HG03520 (cell line): ENCODE measurements around the gene ADGRL2.

ENCODE experiments used
- ATAC-seq: cut with Tn5 transposase; IDR thresholded peaks from one replicate; pipeline ENCODE4 v1.9.1; 2021; ENCODE audit warnings: mild to moderate bottlenecking, moderate library complexity; ENCODE audit not compliant: unreplicated experiment

Gene ADGRL2

GRCh38 chr1:81805537-81806431 is 5.0 kb downstream of the ADGRL2 start:
- no peak for ATAC-seq

GRCh38 chr1:81806432-81806770 is 5.7 kb downstream of the ADGRL2 start:
- no peak for ATAC-seq

DNA sequence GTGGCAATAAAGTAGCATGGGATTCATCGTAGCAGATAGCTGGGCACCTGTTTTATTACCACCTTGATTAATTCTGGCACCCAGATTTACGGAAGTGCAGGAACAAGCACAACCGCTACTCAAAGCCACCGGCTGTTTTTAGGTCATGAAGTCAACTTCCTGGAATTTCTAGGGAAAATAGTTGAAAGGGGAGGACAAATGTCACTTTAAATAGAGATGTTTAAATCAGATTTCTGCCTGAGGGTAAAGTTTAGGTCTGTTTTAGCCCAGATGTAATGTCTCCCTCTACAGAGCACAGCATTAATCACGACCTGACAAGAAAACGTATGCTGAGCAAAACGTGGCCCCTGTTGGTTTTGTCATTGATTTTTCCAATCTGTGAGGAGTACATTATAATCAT is 8.0 kb downstream of the ADGRL2 start:
- ATAC-seq: no peak

- ATAC-seq: no peak
Observed at GRCh38 chr1:81809808-81810207, 9.1 kb downstream of the ADGRL2 start.

GRCh38 chr1:81811757-81812371 is 11.1 kb downstream of the ADGRL2 start:
- ATAC-seq: no peak

DNA sequence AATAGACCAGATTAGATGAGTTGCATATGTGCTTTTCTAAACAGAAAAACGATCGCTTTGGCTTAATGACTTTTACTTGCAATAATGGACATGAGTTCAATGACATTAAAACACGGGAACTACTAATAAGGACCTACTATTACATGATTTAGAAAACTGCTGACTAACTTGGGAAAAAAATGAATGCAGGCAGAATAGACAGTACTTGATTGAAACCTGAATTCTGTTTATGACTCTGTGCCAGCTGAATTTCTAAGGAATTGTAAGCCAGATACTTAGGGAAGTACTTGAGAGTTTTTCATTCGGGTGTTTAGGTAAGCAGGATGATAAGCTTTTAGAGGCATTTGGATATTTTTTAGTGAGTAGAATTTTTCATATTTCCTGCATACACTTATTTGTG is 12.0 kb downstream of the ADGRL2 start:
- ATAC-seq: no peak

DNA sequence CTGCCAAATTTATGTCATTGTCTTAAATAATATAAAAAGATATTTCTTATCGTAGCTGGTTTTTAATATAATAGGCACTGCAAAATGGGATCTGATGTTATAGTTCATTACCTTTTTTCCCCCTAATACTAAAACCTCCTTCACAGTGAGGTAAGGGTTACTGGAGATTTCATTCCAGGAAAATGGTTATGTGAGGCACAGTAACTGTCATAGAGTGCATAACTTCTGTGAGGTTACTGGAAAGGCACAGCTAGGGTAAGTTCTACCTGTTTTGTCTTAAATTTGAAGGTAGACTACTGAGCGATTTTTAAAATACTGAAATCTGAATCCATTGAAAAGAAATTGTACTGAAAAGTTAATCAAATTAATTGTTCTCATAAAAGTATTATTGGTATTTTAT is 13.0 kb downstream of the ADGRL2 start:
- no peak for ATAC-seq

DNA sequence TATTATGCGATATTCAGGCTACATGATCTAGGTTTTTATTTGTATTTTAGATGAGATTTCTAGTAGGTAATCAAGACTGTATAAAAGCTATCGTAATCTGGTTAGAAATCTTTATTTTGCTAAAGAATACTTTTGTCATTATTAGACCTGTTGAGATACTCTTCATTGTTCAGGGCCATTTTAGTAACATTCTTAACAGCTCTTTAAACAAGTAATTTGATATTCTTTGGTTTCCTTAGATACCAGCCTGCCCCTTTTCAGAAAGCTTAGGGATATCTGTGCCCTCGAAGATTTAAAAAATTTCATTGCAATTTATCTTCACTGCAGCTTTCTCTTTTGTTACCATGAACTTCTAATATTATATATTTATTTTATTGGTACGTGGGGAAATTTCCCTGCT is 18.9 kb downstream of the ADGRL2 start:
- no peak for ATAC-seq

DNA sequence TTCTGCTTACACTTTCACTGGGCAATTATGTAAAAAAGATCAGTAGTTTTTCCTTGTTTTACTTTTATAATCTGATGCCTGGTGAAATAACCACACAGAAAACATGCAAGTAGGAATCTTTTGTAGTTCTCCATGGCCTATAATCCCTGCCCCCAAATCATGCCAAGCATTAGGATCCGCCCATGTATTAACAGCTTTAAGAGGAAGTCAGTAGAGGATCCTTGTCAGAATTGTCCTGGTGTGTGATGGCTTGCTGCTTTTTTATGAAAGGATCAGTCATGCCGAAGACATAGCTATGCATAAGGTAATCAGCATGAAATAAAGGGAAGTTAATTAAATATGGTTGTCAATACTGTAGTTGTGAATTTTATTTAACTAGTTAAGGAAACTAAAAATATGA is 20.0 kb downstream of the ADGRL2 start:
- ATAC-seq: no peak

DNA sequence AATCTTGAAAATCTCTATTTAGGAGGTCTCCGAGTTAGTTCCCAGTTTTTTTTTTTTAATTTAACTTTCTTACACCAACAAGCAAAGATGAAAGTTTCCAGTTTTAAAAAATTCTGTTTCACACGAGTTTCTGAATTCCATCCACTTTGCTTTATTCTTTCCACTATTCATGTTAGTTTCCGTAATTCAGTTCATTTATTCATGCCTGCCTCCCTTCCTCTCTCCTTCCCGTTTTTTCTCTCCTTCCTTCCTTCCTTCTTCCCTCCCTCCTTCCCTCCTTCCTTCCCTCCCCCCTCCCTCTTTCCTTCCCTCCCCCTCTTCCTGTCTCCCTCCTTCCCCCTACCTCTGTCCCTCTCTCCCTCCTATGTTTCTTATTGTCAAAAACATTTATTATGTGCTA is 22.3 kb downstream of the ADGRL2 start:
- no peak for ATAC-seq

- no peak for ATAC-seq
Observed at GRCh38 chr1:81824759-81825158, 24.0 kb downstream of the ADGRL2 start.

DNA sequence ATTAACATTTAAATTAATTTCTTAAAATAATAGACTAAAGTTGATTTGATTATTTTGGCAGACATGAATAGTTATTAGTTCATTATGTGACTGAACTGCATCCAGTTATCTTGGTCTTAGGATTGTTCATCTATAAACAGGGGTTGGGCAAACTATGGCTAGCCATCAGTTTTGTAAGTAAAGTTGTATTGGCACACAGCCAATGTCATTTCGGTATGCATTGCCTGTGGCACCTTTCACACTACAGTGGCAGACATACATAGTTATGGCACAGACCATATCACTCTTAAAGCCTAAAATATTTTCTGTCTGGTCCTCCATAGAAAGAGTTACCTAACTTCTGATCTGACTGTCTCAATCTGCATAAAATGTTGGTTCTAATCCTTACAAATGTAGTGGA is 27.2 kb downstream of the ADGRL2 start:
- ATAC-seq: no peak

GRCh38 chr1:81832573-81832972 is 31.8 kb downstream of the ADGRL2 start:
- ATAC-seq: no peak

DNA sequence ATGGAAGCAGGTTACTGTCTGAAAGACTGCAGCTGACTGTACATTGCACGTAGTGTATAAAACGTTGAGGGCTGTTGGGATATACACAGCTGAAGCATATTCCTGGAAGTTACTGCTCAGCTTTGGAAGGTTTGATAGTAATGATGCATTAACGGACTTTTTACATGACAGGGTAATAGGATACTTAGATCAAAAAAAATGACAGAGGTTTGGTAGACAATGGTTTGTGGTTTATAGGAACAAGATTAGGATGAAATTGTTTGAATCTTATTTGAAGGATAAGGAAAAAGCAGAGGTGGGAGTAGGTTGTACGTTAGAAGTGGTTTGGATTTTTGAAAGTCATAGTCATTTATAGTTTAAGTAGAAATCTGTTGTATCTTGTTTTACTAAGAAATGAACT is 33.0 kb downstream of the ADGRL2 start:
- ATAC-seq: no peak

- no peak for ATAC-seq
Observed at GRCh38 chr1:81834268-81834667, 33.5 kb downstream of the ADGRL2 start.

GRCh38 chr1:81834921-81835698 is 34.4 kb downstream of the ADGRL2 start:
- no peak for ATAC-seq

DNA sequence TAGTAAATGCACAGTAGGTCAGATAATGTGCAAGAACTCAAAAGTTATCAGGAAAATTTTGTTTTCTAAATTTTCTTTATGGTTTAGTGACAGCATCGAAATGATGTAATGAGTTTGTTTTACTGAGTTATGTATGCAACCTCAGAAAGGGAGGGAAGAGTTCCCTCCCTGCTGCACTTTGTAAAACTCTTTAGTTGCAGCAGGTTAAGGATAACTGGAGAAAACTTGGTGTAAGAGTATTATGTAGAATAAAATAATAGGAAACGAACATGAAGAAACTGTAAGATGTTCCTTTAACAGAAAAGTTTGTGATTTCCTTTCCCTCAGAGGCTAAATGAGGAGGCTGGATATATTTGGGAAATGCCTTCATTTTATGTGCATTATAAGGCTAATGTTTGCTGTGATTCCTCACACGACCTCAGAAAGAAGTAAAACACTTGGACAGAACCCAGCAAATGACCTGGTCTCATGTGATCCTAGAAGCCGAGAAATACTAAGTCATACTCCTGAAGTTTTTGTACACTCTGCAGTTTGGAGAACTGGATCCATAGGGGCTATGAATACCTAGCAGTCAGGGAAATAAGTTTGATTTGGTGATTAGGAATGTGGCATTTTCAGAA is 35.4 kb downstream of the ADGRL2 start:
- no peak for ATAC-seq

GRCh38 chr1:81838600-81839218 is 38.0 kb downstream of the ADGRL2 start:
- ATAC-seq: no peak

DNA sequence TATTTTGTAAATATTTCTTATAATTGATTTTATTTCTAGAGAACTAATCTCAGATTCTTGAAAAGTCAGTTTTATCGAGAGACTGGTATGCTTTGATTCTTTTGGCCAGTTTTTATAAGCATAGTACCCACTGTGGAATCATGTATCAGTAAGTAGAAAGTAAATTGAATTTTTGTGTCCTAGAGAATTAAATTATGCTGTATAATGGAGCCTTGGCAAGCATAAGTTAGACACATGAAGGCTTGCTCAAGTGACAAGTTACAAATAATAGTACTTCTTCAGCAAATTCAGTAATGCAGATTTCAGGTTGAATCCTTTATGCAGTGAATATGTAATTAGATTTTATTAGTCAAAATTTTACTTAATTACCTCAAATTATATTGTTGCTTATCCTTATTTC is 40.1 kb downstream of the ADGRL2 start:
- ATAC-seq: no peak

- no peak for ATAC-seq
Observed at GRCh38 chr1:81841795-81842194, 41.1 kb downstream of the ADGRL2 start.

DNA sequence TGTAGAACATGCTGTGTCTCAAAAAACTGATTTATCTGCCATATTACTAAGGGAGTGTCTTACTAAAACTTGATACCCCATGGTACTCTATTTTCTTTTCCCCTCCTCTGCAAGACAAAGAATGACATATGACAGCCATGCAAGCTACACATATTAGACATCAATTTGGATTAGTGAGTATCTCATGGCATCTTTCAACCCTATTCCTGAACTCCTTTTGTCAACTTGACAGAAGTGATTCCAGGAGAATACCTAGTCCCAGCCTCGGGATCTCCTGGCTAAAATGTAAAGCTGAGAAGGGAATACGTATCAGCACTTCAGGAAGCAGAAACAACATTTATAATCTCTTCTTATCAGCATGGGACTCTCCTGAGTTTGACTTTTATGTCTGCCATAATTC is 43.7 kb downstream of the ADGRL2 start:
- no peak for ATAC-seq
